GM18867 (cell line): Measurements from ENCODE around the gene SAP30L.

Source experiments
- ATAC-seq: cut with Tn5 transposase; IDR thresholded peaks from one replicate; pipeline ENCODE4 v1.9.1; 2021; ENCODE audit warnings: mild to moderate bottlenecking, moderate library complexity; ENCODE audit not compliant: unreplicated experiment

The SAP30L gene

DNA sequence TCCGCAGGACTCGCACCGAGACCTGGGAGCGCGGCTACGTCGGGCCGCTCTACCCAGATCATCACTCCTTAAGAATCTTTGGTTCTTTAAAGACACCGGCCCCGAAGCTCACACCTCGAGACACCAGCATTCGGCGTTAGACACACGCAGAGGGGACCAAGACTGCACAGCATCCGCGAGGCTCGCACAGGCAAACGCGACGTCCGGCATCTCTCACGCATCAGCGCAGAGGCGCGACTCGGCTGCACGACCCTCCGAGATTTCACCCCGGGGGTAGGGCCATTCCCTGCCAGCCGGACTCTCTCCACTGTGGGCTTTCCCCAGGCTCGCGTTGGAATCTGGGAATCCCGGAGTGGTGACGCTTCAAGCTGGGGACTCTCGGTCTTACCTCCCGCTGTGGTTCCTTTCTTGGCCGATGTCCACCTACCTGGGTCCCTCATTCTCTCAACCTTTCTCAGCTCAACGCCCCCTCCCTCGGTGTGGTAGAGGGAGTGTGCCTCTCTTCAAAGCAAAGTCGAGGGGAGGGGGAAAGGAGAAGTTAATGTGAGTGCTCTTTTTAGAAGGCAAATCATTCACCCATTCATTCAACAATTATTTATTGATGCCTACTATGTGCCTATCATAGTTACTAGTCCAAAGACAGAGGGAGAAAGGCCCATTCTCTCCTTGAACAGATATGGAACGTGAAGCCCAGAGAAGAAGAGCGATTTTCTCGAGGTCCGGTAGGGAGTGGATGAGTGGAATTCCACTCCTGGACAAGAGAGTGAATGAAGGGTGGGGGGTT is 33.6 kb downstream of the SAP30L start:
- no peak for ATAC-seq

DNA sequence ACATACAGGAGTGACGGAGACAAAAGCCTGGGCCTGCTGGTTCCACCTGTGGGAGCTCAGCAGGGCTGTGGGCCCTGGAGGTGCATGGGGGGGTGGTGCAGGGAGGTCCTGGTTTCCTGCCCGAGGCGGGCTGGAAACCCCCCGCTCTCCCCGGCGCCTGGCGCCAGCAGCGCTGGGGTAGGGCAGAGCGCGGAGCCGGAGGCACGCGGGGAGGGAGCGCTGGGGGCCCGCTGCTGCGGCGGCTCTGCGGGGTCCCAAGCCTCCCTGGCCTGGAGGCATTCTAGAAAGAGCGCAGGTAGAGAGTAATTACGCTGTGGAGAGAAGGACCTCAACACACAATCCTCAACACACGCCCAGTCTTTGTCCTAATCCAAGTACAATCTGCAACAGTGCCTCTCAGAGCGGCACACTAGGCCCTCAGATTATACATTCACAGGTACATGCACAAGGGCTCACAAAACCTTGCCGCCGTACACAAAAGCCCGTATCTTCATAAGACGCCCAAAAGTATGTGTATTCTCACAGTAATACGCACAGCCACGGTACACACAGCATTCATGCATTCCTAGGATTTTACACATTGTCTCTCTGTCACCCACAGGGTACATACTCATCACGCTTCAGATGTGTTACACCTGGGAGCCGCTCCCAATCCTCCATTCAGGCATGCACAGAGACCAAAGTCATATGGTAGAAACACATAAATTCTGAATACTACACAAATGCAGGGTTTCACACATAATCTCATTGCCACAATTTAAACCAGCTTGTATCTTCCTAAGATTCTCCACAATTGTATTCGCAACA is 34.4 kb downstream of the SAP30L start:
- ATAC-seq = peak; percentile 37

- no peak for ATAC-seq
These were observed 35.0 kb downstream of the SAP30L start for GRCh38 chr5:154480847-154481246.

- no peak for ATAC-seq
These were observed 36.0 kb downstream of the SAP30L start for GRCh38 chr5:154481584-154482381.

GRCh38 chr5:154482528-154483449 is 37.0 kb downstream of the SAP30L start:
- no peak for ATAC-seq

GRCh38 chr5:154483654-154484392 is 38.0 kb downstream of the SAP30L start:
- ATAC-seq = no peak

DNA sequence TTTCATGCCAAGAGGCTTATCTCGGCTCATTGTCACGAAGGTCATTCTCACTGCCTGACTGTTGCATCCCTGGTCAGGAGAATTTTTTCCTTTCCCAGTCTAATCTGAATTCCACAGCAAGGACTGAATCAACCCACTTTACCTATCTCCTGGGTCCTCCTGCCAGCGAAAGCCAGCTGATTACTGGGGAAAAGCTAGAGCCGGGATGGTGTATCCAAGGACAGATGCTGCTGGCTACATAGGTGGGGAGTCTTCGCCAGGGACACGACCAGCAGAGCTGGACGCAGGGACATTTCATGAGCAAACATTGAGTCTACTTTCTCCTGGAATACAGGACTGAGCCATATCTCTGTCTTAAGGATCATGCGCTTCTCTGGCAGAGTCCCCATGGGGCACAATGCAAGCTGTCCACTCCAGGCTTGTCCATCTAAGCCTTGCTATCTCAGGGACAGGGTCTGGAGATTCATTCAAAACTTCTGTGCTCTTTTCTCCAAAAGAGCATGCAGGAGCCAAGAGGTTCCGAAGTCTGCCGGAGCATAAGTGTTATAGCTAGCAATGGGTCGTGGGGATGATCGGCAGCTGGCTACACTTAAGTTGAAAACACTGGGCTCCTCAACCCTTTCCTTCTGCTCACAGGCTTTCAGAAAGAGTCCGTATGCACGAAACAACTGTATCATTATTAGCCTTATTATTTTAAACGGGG is 38.7 kb downstream of the SAP30L start:
- ATAC-seq = no peak

- ATAC-seq = no peak
These were observed 39.3 kb downstream of the SAP30L start for GRCh38 chr5:154485096-154485491.

DNA sequence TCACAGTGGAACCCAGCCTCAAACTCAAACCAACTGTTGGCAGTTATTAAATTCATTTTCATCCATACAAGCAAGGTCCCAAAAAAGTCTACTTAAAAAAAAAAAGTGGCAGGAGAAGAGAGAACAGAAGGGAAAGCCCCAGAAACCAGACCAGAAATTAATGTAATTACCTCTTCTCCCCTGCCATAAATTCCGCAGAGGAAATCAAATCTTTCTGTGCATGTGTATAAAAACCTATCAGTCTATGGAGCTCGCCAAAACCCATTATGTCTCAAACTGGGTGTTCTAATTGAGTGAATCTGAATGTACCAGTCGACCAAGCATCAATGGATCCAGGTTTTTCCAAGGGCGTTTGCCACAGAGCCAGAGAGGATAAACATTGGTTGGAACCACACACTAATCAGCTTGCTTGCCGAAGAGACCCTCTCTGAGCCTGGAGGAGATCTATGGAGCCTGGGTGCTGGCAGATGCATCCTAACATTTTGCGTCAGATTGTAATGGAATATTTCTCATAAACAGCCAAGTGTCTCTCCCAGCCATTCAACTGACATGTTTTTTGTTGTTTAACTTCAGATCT is 40.1 kb downstream of the SAP30L start:
- ATAC-seq = no peak

DNA sequence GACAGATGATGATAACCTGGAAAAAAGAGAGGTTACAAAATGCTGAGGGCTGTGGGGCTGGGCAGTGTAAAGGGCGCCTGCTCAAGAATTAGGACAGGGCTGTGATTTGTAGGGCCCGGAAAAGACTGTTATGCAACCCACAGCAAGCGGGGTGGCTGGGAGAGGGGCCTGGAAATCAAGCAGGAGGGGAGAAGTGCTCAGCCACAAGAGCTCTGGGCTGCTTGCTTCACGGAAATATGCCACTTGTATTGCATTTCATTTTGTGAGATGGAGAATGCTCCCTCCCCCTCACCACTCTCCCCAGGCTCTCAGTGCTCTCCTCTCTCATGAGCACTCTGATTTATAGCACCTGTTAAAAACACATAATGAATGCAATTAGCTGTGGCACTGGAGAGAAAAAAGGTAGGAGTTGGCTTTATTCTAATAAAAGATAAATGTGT is 40.6 kb downstream of the SAP30L start:
- ATAC-seq = no peak

DNA sequence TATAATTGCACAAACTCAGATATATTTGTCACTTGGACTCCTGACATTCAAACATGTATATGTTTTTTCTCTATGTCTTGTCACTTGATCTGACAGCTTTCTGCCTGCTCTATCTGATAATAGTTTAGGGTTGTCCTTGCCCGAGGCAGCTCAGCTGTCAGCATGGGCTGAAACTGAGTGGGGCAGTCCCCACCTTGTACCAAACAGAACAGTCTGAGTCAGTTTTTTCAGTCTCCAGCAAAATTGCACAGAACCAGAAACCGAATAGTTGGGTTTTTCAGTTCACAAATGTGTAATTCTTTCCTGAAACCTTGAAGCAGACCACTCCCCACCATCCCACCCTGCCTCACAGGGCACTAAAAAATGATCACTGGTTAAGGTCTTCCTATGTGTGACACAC is 41.7 kb downstream of the SAP30L start:
- peak; percentile 99 for ATAC-seq

GRCh38 chr5:154491941-154492340 is 46.1 kb downstream of the SAP30L start:
- ATAC-seq = no peak

DNA sequence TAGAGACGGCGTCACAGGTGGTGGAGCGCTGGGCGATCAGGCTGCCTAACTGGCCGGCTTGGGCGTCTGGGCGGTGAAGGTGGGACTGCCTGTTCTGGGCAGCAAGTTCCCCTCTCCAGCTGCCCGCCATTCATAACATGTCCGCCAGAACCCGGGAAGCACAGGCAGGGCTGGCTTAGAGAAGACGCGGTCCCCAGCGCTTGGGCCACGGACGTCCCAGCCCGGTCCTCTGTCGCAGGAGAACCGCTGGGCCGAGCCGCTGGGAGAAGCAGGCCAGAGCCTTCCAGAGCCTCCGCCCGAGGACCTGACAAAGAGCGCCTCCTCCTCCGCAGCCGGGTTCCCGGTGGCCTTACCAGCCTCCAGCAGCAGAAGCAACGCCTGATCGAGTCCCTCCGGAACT is 47.5 kb downstream of the SAP30L start:
- ATAC-seq = no peak

DNA sequence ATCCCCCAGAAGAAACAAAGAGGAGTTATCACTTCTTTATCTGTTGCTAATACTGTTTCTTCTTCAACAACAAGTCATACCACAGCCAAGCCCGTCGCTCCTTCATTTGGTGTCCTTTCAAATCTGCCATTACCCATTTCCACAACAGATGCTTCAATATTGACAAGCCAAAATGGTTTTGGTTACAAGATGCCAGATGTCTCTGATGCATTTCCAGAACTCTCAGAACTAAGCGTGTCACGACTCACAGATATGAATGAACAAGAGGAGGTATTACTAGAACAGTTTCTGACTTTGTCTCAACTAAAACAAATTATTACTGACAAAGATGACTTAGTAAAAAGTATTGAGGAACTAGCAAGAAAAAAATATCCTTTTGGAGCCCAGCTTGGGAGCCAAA is 48.2 kb downstream of the SAP30L start:
- no peak for ATAC-seq

- no peak for ATAC-seq
These were observed 52.8 kb downstream of the SAP30L start for GRCh38 chr5:154498591-154498990.

GRCh38 chr5:154498994-154499393 is 53.2 kb downstream of the SAP30L start:
- ATAC-seq = no peak

GRCh38 chr5:154501566-154501965 is 55.8 kb downstream of the SAP30L start:
- ATAC-seq = no peak

DNA sequence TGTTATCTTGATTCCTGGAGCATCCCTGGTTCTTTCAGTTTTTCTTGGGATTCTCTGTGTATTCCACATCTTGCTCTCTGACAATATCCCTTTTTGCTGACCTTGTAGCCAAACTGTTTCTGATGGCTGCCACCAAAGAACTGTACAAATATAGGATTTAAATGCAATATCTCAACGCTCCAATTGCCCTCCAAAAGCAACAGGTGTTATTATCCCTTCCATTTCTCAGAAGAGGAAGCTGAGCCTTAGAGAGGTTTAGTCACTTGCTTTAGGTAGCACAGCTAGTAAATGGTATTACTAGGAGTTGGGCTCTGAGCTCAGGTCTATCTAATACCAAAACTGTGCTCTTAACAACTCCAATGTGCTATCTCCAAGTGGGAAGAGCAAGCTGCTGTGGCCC is 56.4 kb downstream of the SAP30L start:
- ATAC-seq = no peak

DNA sequence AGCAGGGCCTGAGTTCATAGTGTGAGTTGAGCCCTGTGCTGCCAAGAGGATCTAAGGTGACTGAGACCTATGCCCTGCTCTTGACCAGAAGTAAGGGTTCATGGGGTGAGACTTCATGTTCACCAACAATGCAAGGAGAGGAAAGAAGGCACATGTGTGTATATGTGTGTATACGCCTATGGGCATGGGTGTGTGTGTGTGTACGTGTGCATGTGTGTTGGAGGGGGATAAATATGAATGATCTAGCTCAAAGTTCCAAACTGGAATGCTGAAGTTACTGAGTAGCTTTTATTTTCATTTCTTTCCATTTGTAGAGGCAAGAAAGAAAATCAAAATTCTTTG is 57.9 kb downstream of the SAP30L start:
- no peak for ATAC-seq
